ENCODE data around the gene ERBIN.
"Not testable (repeated sequence)": the region's sequence is repeated elsewhere in the genome, so short reads cannot be mapped to it uniquely, and the experiment has no call there.

The ERBIN gene

GRCh38 chr5:66041627-66042026, 115.3 kb downstream of the ERBIN start:
- H3K9ac ChIP-seq (ENCODE audit: low read length), result no peak overlapping the region
- no peak overlapping the region for H3K4me2 ChIP-seq (ENCODE audit: low read depth, low read length, poor library complexity, severe bottlenecking)
- H3K27me3 ChIP-seq (ENCODE audit: low read length), result no peaks in the 10 kb centered on the region
- H3K4me3 ChIP-seq (ENCODE audit: insufficient read depth, low read length, poor library complexity, severe bottlenecking), result no peak overlapping the region
- H2AFZ ChIP-seq (ENCODE audit: low read depth, low read length, severe bottlenecking), result no peak overlapping the region
- no peaks in the 10 kb centered on the region for H4K20me1 ChIP-seq (ENCODE audit: low read depth, low read length)
- no peak overlapping the region for H3K27ac ChIP-seq (ENCODE audit: low read depth, low read length)
- H3K79me2 ChIP-seq (ENCODE audit: insufficient read depth, low read length), result no peaks in the 10 kb centered on the region
- peaks cover 62% of the 10 kb centered on the region for H3K36me3 ChIP-seq (ENCODE audit: low read length)
- H3K9me3 ChIP-seq (ENCODE audit: insufficient read depth, low read length), result no peaks in the 10 kb centered on the region
- TF ChIP-seq EZH2phosphoT487 (conservative IDR thresholded peaks at IDR 0.05; ENCODE audit: low read length), result no peak
- TF ChIP-seq, protein P1, sequence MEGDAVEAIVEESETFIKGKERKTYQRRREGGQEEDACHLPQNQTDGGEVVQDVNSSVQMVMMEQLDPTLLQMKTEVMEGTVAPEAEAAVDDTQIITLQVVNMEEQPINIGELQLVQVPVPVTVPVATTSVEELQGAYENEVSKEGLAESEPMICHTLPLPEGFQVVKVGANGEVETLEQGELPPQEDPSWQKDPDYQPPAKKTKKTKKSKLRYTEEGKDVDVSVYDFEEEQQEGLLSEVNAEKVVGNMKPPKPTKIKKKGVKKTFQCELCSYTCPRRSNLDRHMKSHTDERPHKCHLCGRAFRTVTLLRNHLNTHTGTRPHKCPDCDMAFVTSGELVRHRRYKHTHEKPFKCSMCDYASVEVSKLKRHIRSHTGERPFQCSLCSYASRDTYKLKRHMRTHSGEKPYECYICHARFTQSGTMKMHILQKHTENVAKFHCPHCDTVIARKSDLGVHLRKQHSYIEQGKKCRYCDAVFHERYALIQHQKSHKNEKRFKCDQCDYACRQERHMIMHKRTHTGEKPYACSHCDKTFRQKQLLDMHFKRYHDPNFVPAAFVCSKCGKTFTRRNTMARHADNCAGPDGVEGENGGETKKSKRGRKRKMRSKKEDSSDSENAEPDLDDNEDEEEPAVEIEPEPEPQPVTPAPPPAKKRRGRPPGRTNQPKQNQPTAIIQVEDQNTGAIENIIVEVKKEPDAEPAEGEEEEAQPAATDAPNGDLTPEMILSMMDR (IDR thresholded peaks at IDR 0.05; ENCODE audit: insufficient read depth, low read length, poor library complexity, severe bottlenecking), result no peak
- 0 out of 2 replicates have a peak, but pooled peaks cover 6% of the 10 kb centered on the region for H3F3A ChIP-seq (ENCODE audit: insufficient read depth)
- no peaks in the 10 kb centered on the region for H3K9me2 ChIP-seq (replicated peaks; ENCODE audit: insufficient read depth, low read length)

DNA sequence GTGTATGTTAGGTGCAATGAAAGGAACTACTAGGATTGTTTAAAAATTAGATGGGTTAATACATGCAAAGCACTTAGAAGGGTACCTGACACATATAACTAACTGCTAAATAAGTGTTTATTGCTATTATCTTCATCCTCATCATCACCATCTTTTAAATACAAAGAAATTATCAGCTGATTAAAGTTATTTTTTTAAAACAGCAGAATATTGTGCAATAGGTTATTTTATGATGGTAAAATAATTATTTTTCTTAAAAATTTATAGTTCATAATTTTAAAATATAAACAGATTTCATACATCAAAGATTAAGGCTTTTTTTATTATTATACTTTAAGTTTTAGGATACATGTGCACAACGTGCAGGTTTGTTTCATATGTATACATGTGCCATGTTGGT, 130.9 kb downstream of the ERBIN start:
- H3K4me2 ChIP-seq (ENCODE audit: low read depth, low read length, poor library complexity, severe bottlenecking), result no peak overlapping the region
- no peak overlapping the region for H3K9ac ChIP-seq (ENCODE audit: low read length)
- H3K9me2 ChIP-seq (replicated peaks; ENCODE audit: insufficient read depth, low read length), result no peaks in the 10 kb centered on the region
- H2AFZ ChIP-seq (ENCODE audit: low read depth, low read length, severe bottlenecking), result no peak overlapping the region
- TF ChIP-seq, protein P1 (IDR thresholded peaks at IDR 0.05; ENCODE audit: insufficient read depth, low read length, poor library complexity, severe bottlenecking), result no peak
- no peak for TF ChIP-seq EZH2phosphoT487 (conservative IDR thresholded peaks at IDR 0.05; ENCODE audit: low read length)
- H3K27ac ChIP-seq (ENCODE audit: low read depth, low read length), result no peak overlapping the region
- no peaks in the 10 kb centered on the region; the same call in 1 of the 2 replicates for H3K79me2 ChIP-seq (ENCODE audit: insufficient read depth, low read length)
- peaks cover 47% of the 10 kb centered on the region for H3K36me3 ChIP-seq (ENCODE audit: low read length)
- H3K9me3 ChIP-seq (ENCODE audit: insufficient read depth, low read length), result no peaks in the 10 kb centered on the region
- H3K4me3 ChIP-seq (ENCODE audit: insufficient read depth, low read length, poor library complexity, severe bottlenecking), result no peak overlapping the region
- H3F3A ChIP-seq (ENCODE audit: insufficient read depth), result peaks cover 4% of the 10 kb centered on the region; the same call in 1 of the 2 replicates
- H4K20me1 ChIP-seq (ENCODE audit: low read depth, low read length), result peaks cover 2% of the 10 kb centered on the region; the same call in 1 of the 2 replicates
- no peaks in the 10 kb centered on the region for H3K27me3 ChIP-seq (ENCODE audit: low read length)

GRCh38 chr5:66061320-66061719, 134.9 kb downstream of the ERBIN start:
- not testable (repeated sequence) for H3K27ac ChIP-seq (ENCODE audit: low read depth, low read length); H3K27me3 ChIP-seq (ENCODE audit: low read length); H3K9me3 ChIP-seq (ENCODE audit: insufficient read depth, low read length); H3K79me2 ChIP-seq (ENCODE audit: insufficient read depth, low read length); H2AFZ ChIP-seq (ENCODE audit: low read depth, low read length, severe bottlenecking); H4K20me1 ChIP-seq (ENCODE audit: low read depth, low read length); H3K4me3 ChIP-seq (ENCODE audit: insufficient read depth, low read length, poor library complexity, severe bottlenecking); H3K9ac ChIP-seq (ENCODE audit: low read length); H3F3A ChIP-seq (ENCODE audit: insufficient read depth); H3K36me3 ChIP-seq (ENCODE audit: low read length); H3K4me2 ChIP-seq (ENCODE audit: low read depth, low read length, poor library complexity, severe bottlenecking); H3K9me2 ChIP-seq (replicated peaks; ENCODE audit: insufficient read depth, low read length)

GRCh38 chr5:66063061-66063460, 136.7 kb downstream of the ERBIN start:
- not testable (repeated sequence) for H3K79me2 ChIP-seq (ENCODE audit: insufficient read depth, low read length); H3K9ac ChIP-seq (ENCODE audit: low read length); H2AFZ ChIP-seq (ENCODE audit: low read depth, low read length, severe bottlenecking); H3K4me3 ChIP-seq (ENCODE audit: insufficient read depth, low read length, poor library complexity, severe bottlenecking); H3K27ac ChIP-seq (ENCODE audit: low read depth, low read length); H3F3A ChIP-seq (ENCODE audit: insufficient read depth); H4K20me1 ChIP-seq (ENCODE audit: low read depth, low read length); H3K27me3 ChIP-seq (ENCODE audit: low read length); H3K9me3 ChIP-seq (ENCODE audit: insufficient read depth, low read length); H3K9me2 ChIP-seq (replicated peaks; ENCODE audit: insufficient read depth, low read length); H3K4me2 ChIP-seq (ENCODE audit: low read depth, low read length, poor library complexity, severe bottlenecking); H3K36me3 ChIP-seq (ENCODE audit: low read length)
